Peyer's patch (tissue), 4 donors: ENCODE measurements around the gene IQSEC3.
"Not testable (repeated sequence)": the region's sequence is repeated elsewhere in the genome, so short reads cannot be mapped to it uniquely, and the experiment has no call there.

Experiments used
- POLR2A ChIP-seq, 2 donors: fragments of 450-650 bp; IDR thresholded peaks; one replicate each; pipeline ENCODE4 v1.5.1; 2017; ENCODE audit warnings: antibody characterized with exemption in 2 of 2, mild to moderate bottlenecking in 2 of 2, moderate library complexity in 2 of 2
- TF ChIP-seq, protein P1 (sequence below), 6 experiments: fragments of 450-650 bp in 4 of 6; fragments of 200-600 bp in 2 of 6; sonication (generic) in 1 of 6; IDR thresholded peaks; one replicate each; pipeline ENCODE4 v1.5.1; 2017 to 2019; ENCODE audit warnings: antibody characterized with exemption in 6 of 6, mild to moderate bottlenecking in 3 of 6, moderate library complexity in 1 of 6

GRCh38 chr12:27904-28303, 38.7 kb upstream of the IQSEC3 start:
- TF ChIP-seq, protein P1, sequence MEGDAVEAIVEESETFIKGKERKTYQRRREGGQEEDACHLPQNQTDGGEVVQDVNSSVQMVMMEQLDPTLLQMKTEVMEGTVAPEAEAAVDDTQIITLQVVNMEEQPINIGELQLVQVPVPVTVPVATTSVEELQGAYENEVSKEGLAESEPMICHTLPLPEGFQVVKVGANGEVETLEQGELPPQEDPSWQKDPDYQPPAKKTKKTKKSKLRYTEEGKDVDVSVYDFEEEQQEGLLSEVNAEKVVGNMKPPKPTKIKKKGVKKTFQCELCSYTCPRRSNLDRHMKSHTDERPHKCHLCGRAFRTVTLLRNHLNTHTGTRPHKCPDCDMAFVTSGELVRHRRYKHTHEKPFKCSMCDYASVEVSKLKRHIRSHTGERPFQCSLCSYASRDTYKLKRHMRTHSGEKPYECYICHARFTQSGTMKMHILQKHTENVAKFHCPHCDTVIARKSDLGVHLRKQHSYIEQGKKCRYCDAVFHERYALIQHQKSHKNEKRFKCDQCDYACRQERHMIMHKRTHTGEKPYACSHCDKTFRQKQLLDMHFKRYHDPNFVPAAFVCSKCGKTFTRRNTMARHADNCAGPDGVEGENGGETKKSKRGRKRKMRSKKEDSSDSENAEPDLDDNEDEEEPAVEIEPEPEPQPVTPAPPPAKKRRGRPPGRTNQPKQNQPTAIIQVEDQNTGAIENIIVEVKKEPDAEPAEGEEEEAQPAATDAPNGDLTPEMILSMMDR (IDR thresholded peaks at IDR 0.05) = not testable (repeated sequence)
- not testable (repeated sequence) for TF ChIP-seq POLR2A (IDR thresholded peaks at IDR 0.05)
